Epithelial cell of esophagus (primary cell): ENCODE measurements around the gene TBC1D14.
A peak's percentile ranks its signal among the peaks of the same experiment; 100 is the strongest.

Experiments used
- DNase-seq: peaks from one replicate; pipeline ENCODE4 v3.0.0; 2010; ENCODE audit warnings: low read depth
- H3K4me3 ChIP-seq: 2 replicates; pipeline ENCODE4 v1.5.1; 2011; ENCODE audit warnings: mild to moderate bottlenecking, low read length, control low read depth
- TF ChIP-seq, protein P1 (sequence below): IDR thresholded peaks from 2 replicates; pipeline ENCODE4 v1.5.1; 2011; ENCODE audit warnings: low read depth, mild to moderate bottlenecking, low read length, control low read depth, inconsistent platforms; ENCODE audit not compliant: insufficient read depth; ENCODE audit errors: missing control alignments

TBC1D14 gene

DNA sequence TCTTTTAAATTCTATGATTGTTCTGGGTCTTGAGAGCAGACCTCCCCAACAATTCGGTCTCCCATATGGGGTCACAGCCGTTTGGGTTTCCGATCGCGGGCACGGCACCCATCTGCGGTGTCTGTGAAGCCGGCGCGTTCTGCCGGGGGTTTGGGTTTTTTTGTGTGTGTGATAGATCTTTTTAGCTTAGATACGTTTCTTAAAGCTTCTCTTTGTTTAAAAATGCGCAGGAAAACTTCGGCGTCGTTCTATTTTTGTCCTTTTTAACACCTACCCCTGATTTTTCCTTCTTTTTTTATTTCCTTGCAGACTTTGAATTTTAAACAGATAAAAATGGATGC is 34.2 kb downstream of the TBC1D14 start:
- H3K4me3 ChIP-seq: no peak overlapping the region
- no peak for DNase-seq
- TF ChIP-seq, protein P1, sequence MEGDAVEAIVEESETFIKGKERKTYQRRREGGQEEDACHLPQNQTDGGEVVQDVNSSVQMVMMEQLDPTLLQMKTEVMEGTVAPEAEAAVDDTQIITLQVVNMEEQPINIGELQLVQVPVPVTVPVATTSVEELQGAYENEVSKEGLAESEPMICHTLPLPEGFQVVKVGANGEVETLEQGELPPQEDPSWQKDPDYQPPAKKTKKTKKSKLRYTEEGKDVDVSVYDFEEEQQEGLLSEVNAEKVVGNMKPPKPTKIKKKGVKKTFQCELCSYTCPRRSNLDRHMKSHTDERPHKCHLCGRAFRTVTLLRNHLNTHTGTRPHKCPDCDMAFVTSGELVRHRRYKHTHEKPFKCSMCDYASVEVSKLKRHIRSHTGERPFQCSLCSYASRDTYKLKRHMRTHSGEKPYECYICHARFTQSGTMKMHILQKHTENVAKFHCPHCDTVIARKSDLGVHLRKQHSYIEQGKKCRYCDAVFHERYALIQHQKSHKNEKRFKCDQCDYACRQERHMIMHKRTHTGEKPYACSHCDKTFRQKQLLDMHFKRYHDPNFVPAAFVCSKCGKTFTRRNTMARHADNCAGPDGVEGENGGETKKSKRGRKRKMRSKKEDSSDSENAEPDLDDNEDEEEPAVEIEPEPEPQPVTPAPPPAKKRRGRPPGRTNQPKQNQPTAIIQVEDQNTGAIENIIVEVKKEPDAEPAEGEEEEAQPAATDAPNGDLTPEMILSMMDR: no peak

GRCh38 chr4:6944301-6945051 is 34.9 kb downstream of the TBC1D14 start:
- DNase-seq: no peak
- no peak overlapping the region for H3K4me3 ChIP-seq
- TF ChIP-seq, protein P1: no peak

- no peak for DNase-seq
- TF ChIP-seq, protein P1: no peak
Observed at GRCh38 chr4:6945052-6945409, 35.4 kb downstream of the TBC1D14 start.

DNA sequence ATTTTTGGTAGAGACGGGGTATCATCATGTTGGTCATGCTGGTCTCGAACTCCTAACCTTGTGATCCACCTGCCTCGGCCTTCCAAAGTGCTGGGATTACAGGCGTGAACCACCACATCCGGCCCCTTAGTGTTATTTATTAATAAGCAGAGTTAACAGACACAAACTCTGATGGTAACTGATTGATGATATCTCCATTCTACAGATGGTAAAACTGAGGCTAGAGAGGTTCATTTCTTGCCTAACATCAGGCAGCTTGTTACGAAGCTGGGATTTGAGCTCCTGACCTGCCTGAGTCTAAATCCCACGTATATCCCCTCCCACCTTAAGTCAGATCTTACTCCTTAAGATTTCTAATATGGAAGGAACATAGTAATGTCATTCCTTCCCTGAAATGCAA is 36.9 kb downstream of the TBC1D14 start:
- TF ChIP-seq, protein P1: no peak
- DNase-seq: no peak
- no peak overlapping the region for H3K4me3 ChIP-seq

More at GRCh38 chr4:6945052-6945409, 35.4 kb downstream of the TBC1D14 start:
- no peak overlapping the region for H3K4me3 ChIP-seq

GRCh38 chr4:6948134-6948460 is 38.5 kb downstream of the TBC1D14 start:
- TF ChIP-seq, protein P1: no peak
- DNase-seq: no peak
- H3K4me3 ChIP-seq: no peak overlapping the region

DNA sequence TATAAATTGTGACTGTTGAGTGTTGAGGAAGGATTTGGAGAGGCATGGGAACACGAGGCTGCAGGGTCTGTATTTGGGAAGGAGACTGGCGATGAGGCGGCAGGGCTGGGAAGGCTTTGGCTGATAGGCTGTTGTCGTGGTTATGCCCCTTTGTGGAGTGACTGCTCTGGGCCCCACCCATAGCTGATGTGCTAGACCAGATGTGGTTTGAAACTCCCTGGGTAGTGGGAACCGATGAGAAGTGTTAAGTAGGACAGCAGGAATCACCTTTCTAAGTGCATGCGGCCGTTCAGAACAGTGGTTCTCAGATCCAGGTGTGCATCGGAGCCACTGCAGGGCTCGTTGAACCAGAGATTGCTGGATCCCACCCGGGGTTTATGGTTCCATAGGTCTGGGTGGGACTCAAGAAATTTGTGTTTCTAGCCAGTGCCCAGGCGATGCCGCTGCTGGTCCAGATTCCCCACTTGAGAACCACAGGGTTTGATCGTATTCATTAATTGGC is 42.3 kb downstream of the TBC1D14 start:
- no peak for DNase-seq
- no peak overlapping the region for H3K4me3 ChIP-seq
- TF ChIP-seq, protein P1: no peak

- DNase-seq: peak; percentile 95
- TF ChIP-seq, protein P1: no peak
- peak overlapping the region; percentile 37 for H3K4me3 ChIP-seq
Observed at GRCh38 chr4:6953751-6954380, 44.2 kb downstream of the TBC1D14 start.
